ENCODE data around the gene ADIPOQ. TPM values are rescaled to one million over a fixed set of nuclear protein-coding genes. Genes with fewer than 3 reads are reported as not detected.
"Not testable (repeated sequence)": the region's sequence is repeated elsewhere in the genome, so short reads cannot be mapped to it uniquely, and the experiment has no call there.

The ADIPOQ gene
- total RNA-seq, 1 experiment from 2014 or later = not detected

DNA sequence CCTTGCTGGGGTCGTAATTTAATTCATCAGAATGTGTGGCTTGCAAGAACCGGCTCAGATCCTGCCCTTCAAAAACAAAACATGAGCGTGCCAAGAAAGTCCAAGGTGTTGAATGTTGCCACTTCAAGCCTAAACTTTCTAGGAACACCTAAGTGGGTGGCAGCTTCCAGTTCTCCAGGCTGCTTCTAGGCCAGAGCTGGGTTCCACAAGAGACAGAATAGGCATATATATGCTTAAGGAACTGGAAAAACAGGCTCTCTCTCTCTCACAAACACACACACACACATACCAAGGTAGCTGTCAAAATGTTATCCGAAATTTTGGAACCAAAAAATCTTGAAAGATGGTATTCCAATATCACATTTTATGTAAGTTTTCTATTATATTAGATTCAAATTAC is 890 bp upstream of the ADIPOQ start:
- H3K36me3 ChIP-seq = no peaks in the 10 kb centered on the region
- H3K9me3 ChIP-seq (replicated peaks) = no peaks in the 10 kb centered on the region
- H3K4me1 ChIP-seq (replicated peaks) = no peaks in the 10 kb centered on the region
- no peak overlapping the region for H3K27ac ChIP-seq
- no peak for DNase-seq (ENCODE audit: low read depth in 1 of 2, low spot score in 2 of 2)
- H3K4me3 ChIP-seq = no peak overlapping the region
- peaks cover 4% of the 10 kb centered on the region; the same call in 1 of the 2 replicates for H3K27me3 ChIP-seq (replicated peaks)

DNA sequence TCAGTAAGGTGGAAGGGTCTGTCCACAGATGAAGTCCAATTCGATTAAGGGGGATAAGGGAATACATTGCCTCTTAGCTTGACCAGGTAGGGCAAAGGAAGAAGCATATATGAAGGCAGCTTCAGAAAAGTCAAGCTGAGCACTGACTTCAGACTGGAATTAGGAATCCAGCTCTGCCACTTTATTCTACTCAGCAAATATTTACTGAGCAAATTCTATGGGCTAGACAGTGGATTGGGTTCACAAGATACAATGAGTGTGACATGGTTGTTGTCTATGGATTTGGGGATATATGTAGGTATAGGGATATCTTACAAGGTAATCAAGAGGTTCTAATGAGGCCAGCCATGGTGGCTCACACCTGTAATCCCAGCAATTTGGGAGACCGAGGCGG is 526 bp downstream of the ADIPOQ start:
- H3K4me1 ChIP-seq (replicated peaks) = no peaks in the 10 kb centered on the region
- H3K9me3 ChIP-seq (replicated peaks) = no peaks in the 10 kb centered on the region
- H3K27me3 ChIP-seq (replicated peaks) = peaks cover 4% of the 10 kb centered on the region; the same call in 1 of the 2 replicates
- no peak overlapping the region for H3K4me3 ChIP-seq
- DNase-seq (ENCODE audit: low read depth in 1 of 2, low spot score in 2 of 2) = no peak
- H3K36me3 ChIP-seq = no peaks in the 10 kb centered on the region
- no peak overlapping the region for H3K27ac ChIP-seq

GRCh38 chr3:186844908-186845307 is 2.4 kb downstream of the ADIPOQ start:
- Histone ChIP-seq H3K4me1 (replicated peaks) (no peaks in the 10 kb centered on the region), H3K9me3 (replicated peaks) (no peaks in the 10 kb centered on the region), H3K27ac (no peak overlapping the region), H3K4me3 (no peak overlapping the region), H3K36me3 (no peaks in the 10 kb centered on the region), H3K27me3 (replicated peaks) (peaks cover 4% of the 10 kb centered on the region; the same call in 1 of the 2 replicates)
- peak in 1 of 2 experiments; percentile 10 for DNase-seq (ENCODE audit: low read depth in 1 of 2, low spot score in 2 of 2)

- Histone ChIP-seq H3K9me3 (replicated peaks) (no peaks in the 10 kb centered on the region), H3K27me3 (replicated peaks) (peaks cover 4% of the 10 kb centered on the region; the same call in 1 of the 2 replicates), H3K27ac (no peak overlapping the region), H3K4me3 (no peak overlapping the region), H3K4me1 (replicated peaks) (no peaks in the 10 kb centered on the region), H3K36me3 (no peaks in the 10 kb centered on the region)
- no peak for DNase-seq (ENCODE audit: low read depth in 1 of 2, low spot score in 2 of 2)
These were observed 3.2 kb downstream of the ADIPOQ start for GRCh38 chr3:186845756-186846155.

DNA sequence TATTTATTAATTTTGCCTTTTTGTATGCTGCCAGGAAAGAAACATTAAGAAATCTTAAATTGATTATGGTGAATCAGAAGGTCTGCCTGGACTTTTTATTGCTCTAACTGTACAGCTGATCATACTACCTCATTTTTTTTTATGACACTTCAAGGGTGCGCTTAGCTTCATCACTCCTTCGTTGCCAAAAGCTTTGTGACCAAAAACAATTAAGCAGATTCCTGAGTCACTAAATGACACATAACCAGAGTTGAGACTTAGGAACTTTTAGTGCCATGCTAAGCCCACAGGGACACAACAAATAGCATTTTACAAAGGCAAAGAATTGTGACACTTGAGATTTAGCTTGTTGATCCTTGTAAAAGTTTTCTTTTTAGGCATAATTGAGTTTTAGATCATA is 4.9 kb downstream of the ADIPOQ start:
- H3K9me3 ChIP-seq (replicated peaks) = no peaks in the 10 kb centered on the region
- H3K36me3 ChIP-seq = no peaks in the 10 kb centered on the region
- no peak for DNase-seq (ENCODE audit: low read depth in 1 of 2, low spot score in 2 of 2)
- no peak overlapping the region for H3K27ac ChIP-seq
- no peaks in the 10 kb centered on the region; the same call in 1 of the 2 replicates for H3K27me3 ChIP-seq (replicated peaks)
- H3K4me1 ChIP-seq (replicated peaks) = no peaks in the 10 kb centered on the region
- H3K4me3 ChIP-seq = no peak overlapping the region

GRCh38 chr3:186849374-186849975 is 7.0 kb downstream of the ADIPOQ start:
- Histone ChIP-seq H3K27ac (no peak overlapping the region), H3K9me3 (replicated peaks) (no peaks in the 10 kb centered on the region), H3K27me3 (replicated peaks) (no peaks in the 10 kb centered on the region; the same call in 1 of the 2 replicates), H3K4me1 (replicated peaks) (no peaks in the 10 kb centered on the region), H3K36me3 (no peaks in the 10 kb centered on the region), H3K4me3 (no peak overlapping the region)
- DNase-seq (ENCODE audit: low read depth in 1 of 2, low spot score in 2 of 2) = peak in 1 of 2 experiments; percentile 8

DNA sequence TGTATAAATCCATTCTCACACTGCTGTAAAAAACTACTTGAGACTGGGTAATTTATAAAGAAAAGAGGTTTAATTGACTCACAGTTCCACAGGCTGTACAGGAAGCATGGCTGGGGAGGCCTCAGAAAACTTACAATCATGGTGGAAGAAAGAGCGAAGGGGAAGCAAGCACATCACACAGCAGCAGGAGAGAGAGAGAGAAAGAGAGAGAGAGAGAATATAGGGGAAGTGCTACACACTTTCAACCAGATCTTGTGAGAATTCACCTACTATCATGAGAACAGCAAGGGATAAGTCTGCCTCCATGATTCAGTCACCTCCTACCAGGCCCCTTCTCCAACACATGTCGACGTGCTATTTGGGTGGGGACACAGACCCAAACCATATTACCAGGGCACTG is 9.3 kb downstream of the ADIPOQ start:
- not testable (repeated sequence) for H3K9me3 ChIP-seq (replicated peaks); H3K36me3 ChIP-seq; H3K4me3 ChIP-seq; DNase-seq (ENCODE audit: low read depth in 1 of 2, low spot score in 2 of 2); H3K4me1 ChIP-seq (replicated peaks); H3K27me3 ChIP-seq (replicated peaks); H3K27ac ChIP-seq

- H3K4me3 ChIP-seq = no peak overlapping the region
- H3K36me3 ChIP-seq = no peaks in the 10 kb centered on the region
- DNase-seq (ENCODE audit: low read depth in 1 of 2, low spot score in 2 of 2) = no peak
- H3K27me3 ChIP-seq (replicated peaks) = no peaks in the 10 kb centered on the region
- no peaks in the 10 kb centered on the region for H3K4me1 ChIP-seq (replicated peaks)
- no peak overlapping the region for H3K27ac ChIP-seq
- no peaks in the 10 kb centered on the region for H3K9me3 ChIP-seq (replicated peaks)
These were observed 10.5 kb downstream of the ADIPOQ start for GRCh38 chr3:186852994-186853393.

DNA sequence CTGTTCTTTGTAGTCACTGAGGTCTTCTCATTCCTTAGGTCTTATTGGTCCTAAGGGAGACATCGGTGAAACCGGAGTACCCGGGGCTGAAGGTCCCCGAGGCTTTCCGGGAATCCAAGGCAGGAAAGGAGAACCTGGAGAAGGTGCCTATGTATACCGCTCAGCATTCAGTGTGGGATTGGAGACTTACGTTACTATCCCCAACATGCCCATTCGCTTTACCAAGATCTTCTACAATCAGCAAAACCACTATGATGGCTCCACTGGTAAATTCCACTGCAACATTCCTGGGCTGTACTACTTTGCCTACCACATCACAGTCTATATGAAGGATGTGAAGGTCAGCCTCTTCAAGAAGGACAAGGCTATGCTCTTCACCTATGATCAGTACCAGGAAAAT is 11.6 kb downstream of the ADIPOQ start:
- Histone ChIP-seq H3K4me3 (no peak overlapping the region), H3K9me3 (replicated peaks) (no peaks in the 10 kb centered on the region), H3K36me3 (no peaks in the 10 kb centered on the region), H3K27me3 (replicated peaks) (no peaks in the 10 kb centered on the region), H3K4me1 (replicated peaks) (no peaks in the 10 kb centered on the region), H3K27ac (no peak overlapping the region)
- no peak for DNase-seq (ENCODE audit: low read depth in 1 of 2, low spot score in 2 of 2)

DNA sequence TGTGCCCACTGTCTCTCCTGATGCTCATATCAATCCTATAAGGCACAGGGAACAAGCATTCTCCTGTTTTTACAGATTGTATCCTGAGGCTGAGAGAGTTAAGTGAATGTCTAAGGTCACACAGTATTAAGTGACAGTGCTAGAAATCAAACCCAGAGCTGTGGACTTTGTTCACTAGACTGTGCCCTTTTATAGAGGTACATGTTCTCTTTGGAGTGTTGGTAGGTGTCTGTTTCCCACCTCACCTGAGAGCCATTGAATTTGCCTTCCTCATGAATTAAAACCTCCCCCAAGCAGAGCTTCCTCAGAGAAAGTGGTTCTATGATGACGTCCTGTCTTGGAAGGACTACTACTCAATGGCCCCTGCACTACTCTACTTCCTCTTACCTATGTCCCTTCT is 12.4 kb downstream of the ADIPOQ start:
- H3K36me3 ChIP-seq = no peaks in the 10 kb centered on the region
- H3K4me1 ChIP-seq (replicated peaks) = no peaks in the 10 kb centered on the region
- no peaks in the 10 kb centered on the region for H3K27me3 ChIP-seq (replicated peaks)
- H3K27ac ChIP-seq = no peak overlapping the region
- H3K4me3 ChIP-seq = no peak overlapping the region
- H3K9me3 ChIP-seq (replicated peaks) = no peaks in the 10 kb centered on the region
- no peak for DNase-seq (ENCODE audit: low read depth in 1 of 2, low spot score in 2 of 2)

DNA sequence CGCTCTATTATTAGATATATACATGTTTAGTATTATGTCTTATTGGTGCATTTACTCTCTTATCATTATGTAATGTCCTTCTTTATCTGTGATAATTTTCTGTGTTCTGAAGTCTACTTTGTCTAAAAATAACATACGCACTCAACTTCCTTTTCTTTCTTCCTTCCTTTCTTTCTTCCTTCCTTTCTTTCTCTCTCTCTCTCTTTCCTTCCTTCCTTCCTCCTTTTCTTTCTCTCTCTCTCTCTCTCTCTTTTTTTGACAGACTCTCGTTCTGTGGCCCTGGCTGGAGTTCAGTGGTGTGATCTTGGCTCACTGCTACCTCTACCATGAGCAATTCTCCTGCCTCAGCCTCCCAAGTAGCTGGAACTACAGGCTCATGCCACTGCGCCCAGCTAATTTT is 15.2 kb downstream of the ADIPOQ start:
- H3K9me3 ChIP-seq (replicated peaks) = no peaks in the 10 kb centered on the region
- no peak overlapping the region for H3K4me3 ChIP-seq
- DNase-seq (ENCODE audit: low read depth in 1 of 2, low spot score in 2 of 2) = no peak
- no peak overlapping the region for H3K27ac ChIP-seq
- no peaks in the 10 kb centered on the region for H3K36me3 ChIP-seq
- no peaks in the 10 kb centered on the region for H3K4me1 ChIP-seq (replicated peaks)
- H3K27me3 ChIP-seq (replicated peaks) = no peaks in the 10 kb centered on the region

DNA sequence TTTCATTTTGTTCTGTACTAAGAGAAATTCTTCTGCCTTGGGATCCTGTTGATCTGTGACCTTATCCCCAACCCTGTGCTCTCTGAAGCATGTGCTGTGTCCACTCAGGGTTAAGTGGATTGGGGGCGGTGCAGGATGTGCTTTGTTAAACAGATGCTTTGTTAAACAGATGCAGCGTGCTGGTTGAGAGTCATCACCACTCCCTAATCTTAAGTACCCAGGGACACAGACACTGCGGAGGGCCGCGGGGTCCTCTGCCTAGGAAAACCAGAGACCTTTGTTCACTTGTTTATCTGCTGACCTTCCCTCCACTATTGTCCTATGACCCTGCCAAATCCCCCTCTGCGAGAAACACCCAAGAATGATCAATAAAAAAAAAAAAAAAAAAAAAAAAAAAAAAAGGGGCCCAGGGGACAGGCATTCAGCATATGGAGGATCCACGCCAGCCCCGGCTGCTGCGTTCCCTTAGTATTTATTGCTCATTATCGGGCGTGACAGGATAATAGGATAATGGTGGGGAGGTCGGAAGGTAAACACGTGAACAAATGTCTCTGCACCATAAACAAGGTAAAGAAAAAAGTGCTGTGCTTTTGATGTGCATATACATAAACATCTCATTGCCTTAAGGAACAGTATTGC is 22.8 kb downstream of the ADIPOQ start:
- H3K9me3 ChIP-seq (replicated peaks); H3K27me3 ChIP-seq (replicated peaks); H3K27ac ChIP-seq: not testable (repeated sequence)

DNA sequence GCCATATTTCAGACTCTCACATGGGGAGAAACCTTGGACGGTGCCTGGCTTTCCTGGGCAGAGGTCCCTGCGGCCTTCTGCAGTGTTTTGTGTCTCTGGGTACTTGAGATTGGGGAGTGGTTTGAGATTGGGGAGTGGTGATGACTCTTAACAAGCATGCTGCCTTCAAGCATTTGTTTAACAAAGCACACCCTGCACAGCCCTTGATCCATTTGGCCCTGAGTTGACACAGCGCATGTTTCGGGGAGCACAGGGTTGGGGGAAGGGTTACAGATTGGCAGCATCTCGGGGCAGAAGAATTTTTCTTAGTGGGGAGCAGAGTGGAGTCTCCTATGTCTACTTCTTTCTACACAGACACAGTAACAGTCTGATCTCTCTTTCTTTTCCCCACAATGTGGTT is 23.6 kb downstream of the ADIPOQ start:
- H3K27me3 ChIP-seq (replicated peaks); H3K9me3 ChIP-seq (replicated peaks); H3K27ac ChIP-seq; H3K36me3 ChIP-seq; H3K4me1 ChIP-seq (replicated peaks); DNase-seq (ENCODE audit: low read depth in 1 of 2, low spot score in 2 of 2); H3K4me3 ChIP-seq: not testable (repeated sequence)

More for the DNA sequence above, 22.8 kb downstream of the ADIPOQ start:
- not testable (repeated sequence) for H3K4me1 ChIP-seq (replicated peaks); DNase-seq (ENCODE audit: low read depth in 1 of 2, low spot score in 2 of 2); H3K4me3 ChIP-seq; H3K36me3 ChIP-seq

DNA sequence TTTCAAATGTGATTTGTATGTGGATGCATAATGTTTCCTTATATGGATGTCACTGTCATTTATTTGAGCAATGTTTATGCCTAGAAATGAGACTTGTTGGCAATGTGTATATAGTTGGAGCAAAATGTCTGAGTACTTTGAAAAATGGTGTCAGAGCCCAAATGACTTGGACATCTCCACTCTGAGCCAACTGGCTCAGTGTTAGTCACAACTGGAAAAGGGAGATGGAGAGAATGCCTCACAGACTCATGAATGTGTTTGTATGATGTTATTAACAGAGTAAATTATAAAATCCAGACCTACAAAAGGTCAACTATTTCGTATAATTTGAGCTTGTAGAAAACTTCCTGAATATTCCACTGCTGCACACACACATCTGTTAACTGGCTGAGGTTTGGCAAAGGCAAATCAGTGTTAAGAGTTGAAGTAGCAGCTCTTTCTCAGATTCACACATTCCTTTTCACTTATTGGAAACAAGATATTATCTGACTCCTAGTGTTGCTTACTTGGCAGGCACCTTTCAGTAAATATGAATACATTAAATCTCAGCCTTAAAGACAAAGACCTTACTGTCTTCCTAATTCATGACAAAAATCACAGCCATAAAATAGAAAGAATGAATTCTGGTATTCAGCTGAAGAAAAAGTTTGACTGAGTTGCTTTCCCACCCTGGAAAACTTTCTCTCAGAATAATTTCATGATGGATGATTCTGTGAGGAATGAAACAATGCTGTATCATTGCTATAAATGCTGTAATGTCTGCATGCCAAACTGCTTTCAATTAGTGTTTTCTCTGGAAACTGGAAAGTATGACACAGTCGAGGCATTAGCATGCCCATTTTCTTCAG is 27.0 kb downstream of the ADIPOQ start:
- Histone ChIP-seq H3K36me3 (no peaks in the 10 kb centered on the region), H3K27ac (no peak overlapping the region), H3K4me1 (replicated peaks) (no peaks in the 10 kb centered on the region), H3K4me3 (no peak overlapping the region), H3K9me3 (replicated peaks) (no peaks in the 10 kb centered on the region), H3K27me3 (replicated peaks) (no peaks in the 10 kb centered on the region)
- no peak for DNase-seq (ENCODE audit: low read depth in 1 of 2, low spot score in 2 of 2)
